ENCODE data around the gene CNTN5. TPM values are rescaled to one million over a fixed set of nuclear protein-coding genes. Genes with fewer than 3 reads are reported as not detected.
"Not testable (repeated sequence)": the region's sequence is repeated elsewhere in the genome, so short reads cannot be mapped to it uniquely, and the experiment has no call there.

Gene CNTN5
- total RNA-seq, 1 experiment from 2014 or later: not detected

DNA sequence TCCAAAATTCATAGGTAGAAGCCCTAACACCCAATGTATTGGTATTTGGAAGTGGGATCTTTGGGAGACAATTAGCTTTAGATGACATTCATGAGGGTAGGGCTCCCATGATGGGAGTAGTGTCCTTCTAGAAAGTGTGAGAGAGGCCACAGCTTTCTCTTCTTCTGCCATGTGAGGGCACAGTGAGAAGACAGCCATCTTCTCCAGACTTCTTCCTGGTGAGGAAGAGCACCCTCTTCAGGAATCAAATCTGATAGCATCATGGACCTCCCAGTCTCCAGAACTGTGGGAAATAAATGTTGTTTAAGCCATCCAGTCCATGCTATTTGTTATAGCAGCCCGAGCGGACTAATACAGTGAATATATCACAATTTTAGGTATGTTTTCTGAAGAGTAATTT is 96.9 kb downstream of the CNTN5 start:
- no peaks in the 10 kb centered on the region for H3K23me2 ChIP-seq (ENCODE audit: insufficient read length, low read depth, low read length, poor library complexity, severe bottlenecking)
- H4K5ac ChIP-seq (ENCODE audit: insufficient read length, low read depth, low read length): no peak overlapping the region
- H4K20me1 ChIP-seq (ENCODE audit: control insufficient read depth, insufficient read depth, insufficient read length): no peaks in the 10 kb centered on the region
- H3K27me3 ChIP-seq (ENCODE audit: insufficient read depth, low read length): no peaks in the 10 kb centered on the region
- no peak overlapping the region for H3K23ac ChIP-seq (ENCODE audit: insufficient read length, low read depth, low read length)
- H3K14ac ChIP-seq (ENCODE audit: insufficient read depth, low read length): no peak overlapping the region
- H3K9me3 ChIP-seq (ENCODE audit: control insufficient read depth, low read depth, low read length): no peaks in the 10 kb centered on the region
- no peaks in the 10 kb centered on the region for H3K4me1 ChIP-seq (ENCODE audit: insufficient read depth, low read length)
- peaks cover 0 to 3% of the 10 kb centered on the region in 2 experiments; a peak in 2 of 5 replicates for H3K9me3 Mint-ChIP-seq
- no peak overlapping the region for H2BK12ac ChIP-seq (ENCODE audit: insufficient read length, low read depth, low read length)
- no peaks in the 10 kb centered on the region for H3K4me1 Mint-ChIP-seq
- H2AK5ac ChIP-seq (ENCODE audit: insufficient read length, low read length): no peak overlapping the region
- no peak overlapping the region for H3K18ac ChIP-seq (ENCODE audit: insufficient read length, low read depth, low read length)
- H3K56ac ChIP-seq (ENCODE audit: insufficient read length, low read depth, low read length): no peak overlapping the region
- H3K4me3 Mint-ChIP-seq: no peak overlapping the region
- no peak overlapping the region for H2AFZ ChIP-seq (ENCODE audit: low read length)
- H3K27me3 Mint-ChIP-seq (ENCODE audit: low read depth): no peaks in the 10 kb centered on the region
- peaks cover 0 to 8% (median 0%) of the 10 kb centered on the region in 3 experiments; a peak in 2 of 7 replicates for H3K36me3 Mint-ChIP-seq (ENCODE audit: insufficient read depth in 1 of 3, low read depth in 3 of 3)
- H3K27ac ChIP-seq (ENCODE audit: insufficient read length, low read depth, low read length): no peak overlapping the region
- no peak overlapping the region for H4K8ac ChIP-seq (replicated peaks; ENCODE audit: insufficient read length, low read depth, low read length)
- no peak overlapping the region for H2BK20ac ChIP-seq (ENCODE audit: low read depth, low read length, poor library complexity, severe bottlenecking)
- no peak overlapping the region for H2BK120ac ChIP-seq (ENCODE audit: low read depth, low read length, poor library complexity, severe bottlenecking)
- no peak for DNase-seq
- H3T11ph ChIP-seq (ENCODE audit: low read length): no peak overlapping the region
- no peak overlapping the region for H4K91ac ChIP-seq (ENCODE audit: insufficient read length, low read depth, low read length)
- WGBS (ENCODE audit: extremely low coverage, insufficient read length, low lambda C conversion rate): no CpG with 5 or more reads among the region's 2 CpGs
- H3K9ac ChIP-seq (ENCODE audit: extremely low read depth, insufficient read length, low read length): no peak overlapping the region
- no peaks in the 10 kb centered on the region for H3K79me2 ChIP-seq (ENCODE audit: insufficient read depth, low read length)
- no peak overlapping the region for H3K4me2 ChIP-seq (ENCODE audit: insufficient read depth, insufficient read length, low read length)
- H3K4ac ChIP-seq (ENCODE audit: low read depth, low read length): no peak overlapping the region
- no peak overlapping the region for H2BK5ac ChIP-seq (ENCODE audit: insufficient read length, low read length)
- TF ChIP-seq, protein P1, sequence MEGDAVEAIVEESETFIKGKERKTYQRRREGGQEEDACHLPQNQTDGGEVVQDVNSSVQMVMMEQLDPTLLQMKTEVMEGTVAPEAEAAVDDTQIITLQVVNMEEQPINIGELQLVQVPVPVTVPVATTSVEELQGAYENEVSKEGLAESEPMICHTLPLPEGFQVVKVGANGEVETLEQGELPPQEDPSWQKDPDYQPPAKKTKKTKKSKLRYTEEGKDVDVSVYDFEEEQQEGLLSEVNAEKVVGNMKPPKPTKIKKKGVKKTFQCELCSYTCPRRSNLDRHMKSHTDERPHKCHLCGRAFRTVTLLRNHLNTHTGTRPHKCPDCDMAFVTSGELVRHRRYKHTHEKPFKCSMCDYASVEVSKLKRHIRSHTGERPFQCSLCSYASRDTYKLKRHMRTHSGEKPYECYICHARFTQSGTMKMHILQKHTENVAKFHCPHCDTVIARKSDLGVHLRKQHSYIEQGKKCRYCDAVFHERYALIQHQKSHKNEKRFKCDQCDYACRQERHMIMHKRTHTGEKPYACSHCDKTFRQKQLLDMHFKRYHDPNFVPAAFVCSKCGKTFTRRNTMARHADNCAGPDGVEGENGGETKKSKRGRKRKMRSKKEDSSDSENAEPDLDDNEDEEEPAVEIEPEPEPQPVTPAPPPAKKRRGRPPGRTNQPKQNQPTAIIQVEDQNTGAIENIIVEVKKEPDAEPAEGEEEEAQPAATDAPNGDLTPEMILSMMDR (conservative IDR thresholded peaks at IDR 0.05): peak; percentile 39; the same call in 2 of the 3 replicates
- no peak overlapping the region for H2BK15ac ChIP-seq (ENCODE audit: low read depth, low read length)
- no peaks in the 10 kb centered on the region for H3K79me1 ChIP-seq (ENCODE audit: insufficient read depth, low read depth, low read length, poor library complexity, severe bottlenecking)
- no peak overlapping the region for H3K27ac Mint-ChIP-seq

DNA sequence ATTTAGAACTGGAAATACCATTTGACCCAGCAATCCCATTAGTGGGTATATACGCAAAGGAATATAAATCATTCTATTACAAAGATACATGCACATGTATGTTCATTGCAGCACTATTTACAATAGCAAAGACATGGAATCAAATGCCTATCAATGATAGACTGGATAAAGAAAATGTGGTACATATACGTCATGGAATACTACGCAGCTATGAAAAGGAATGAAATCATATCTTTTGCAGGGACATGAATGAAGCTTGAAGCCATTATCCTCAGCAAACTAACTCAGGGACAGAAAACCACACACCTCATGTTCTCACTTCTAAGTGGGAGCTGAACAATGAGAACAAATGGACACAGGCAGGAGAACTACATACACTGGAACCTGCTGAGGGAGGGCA is 113.1 kb downstream of the CNTN5 start:
- not testable (repeated sequence) for H3K79me2 ChIP-seq (ENCODE audit: insufficient read depth, low read length); H3K36me3 Mint-ChIP-seq (ENCODE audit: insufficient read depth in 1 of 3, low read depth in 3 of 3); H3K4me3 Mint-ChIP-seq; H2AFZ ChIP-seq (ENCODE audit: low read length); H2BK120ac ChIP-seq (ENCODE audit: low read depth, low read length, poor library complexity, severe bottlenecking); H4K91ac ChIP-seq (ENCODE audit: insufficient read length, low read depth, low read length); H3K27ac ChIP-seq (ENCODE audit: insufficient read length, low read depth, low read length); H3K9ac ChIP-seq (ENCODE audit: extremely low read depth, insufficient read length, low read length); H3K4me1 Mint-ChIP-seq; DNase-seq; H3K9me3 ChIP-seq (ENCODE audit: control insufficient read depth, low read depth, low read length); H4K5ac ChIP-seq (ENCODE audit: insufficient read length, low read depth, low read length); H3K18ac ChIP-seq (ENCODE audit: insufficient read length, low read depth, low read length); H3K14ac ChIP-seq (ENCODE audit: insufficient read depth, low read length); H3K27me3 Mint-ChIP-seq (ENCODE audit: low read depth); H3K27me3 ChIP-seq (ENCODE audit: insufficient read depth, low read length); H2BK5ac ChIP-seq (ENCODE audit: insufficient read length, low read length); H2AK5ac ChIP-seq (ENCODE audit: insufficient read length, low read length); H3K4me1 ChIP-seq (ENCODE audit: insufficient read depth, low read length); H2BK12ac ChIP-seq (ENCODE audit: insufficient read length, low read depth, low read length); H4K20me1 ChIP-seq (ENCODE audit: control insufficient read depth, insufficient read depth, insufficient read length); H2BK20ac ChIP-seq (ENCODE audit: low read depth, low read length, poor library complexity, severe bottlenecking); H3K4me2 ChIP-seq (ENCODE audit: insufficient read depth, insufficient read length, low read length); H3K79me1 ChIP-seq (ENCODE audit: insufficient read depth, low read depth, low read length, poor library complexity, severe bottlenecking); H3K27ac Mint-ChIP-seq; H4K8ac ChIP-seq (replicated peaks; ENCODE audit: insufficient read length, low read depth, low read length); H3K56ac ChIP-seq (ENCODE audit: insufficient read length, low read depth, low read length); H2BK15ac ChIP-seq (ENCODE audit: low read depth, low read length); H3K4ac ChIP-seq (ENCODE audit: low read depth, low read length); H3K23me2 ChIP-seq (ENCODE audit: insufficient read length, low read depth, low read length, poor library complexity, severe bottlenecking); H3T11ph ChIP-seq (ENCODE audit: low read length); H3K23ac ChIP-seq (ENCODE audit: insufficient read length, low read depth, low read length)
- H3K9me3 Mint-ChIP-seq: peaks cover 0 to 18% of the 10 kb centered on the region in 2 experiments; a peak in 3 of 5 replicates
- no CpG with 5 or more reads among the region's 3 CpGs for WGBS (ENCODE audit: extremely low coverage, insufficient read length, low lambda C conversion rate)
